ENCODE measurements around the gene ELL2. TPM values are rescaled to one million over a fixed set of nuclear protein-coding genes. Genes with fewer than 3 reads are reported as not detected.

ELL2 gene
- polyA plus RNA-seq, 3 donors, result 3.1 to 8.1 (median 5.8) TPM

GRCh38 chr5:95838556-95838955 lies 123.1 kb downstream of the ELL2 start:
- H3K9ac ChIP-seq (ENCODE audit: insufficient read depth, low read length, poor library complexity, severe bottlenecking), result no peak overlapping the region
- Mint-ChIP-seq H3K4me1 (peaks cover 84% of the 10 kb centered on the region), H3K36me3 (no peaks in the 10 kb centered on the region), H3K9me3 (peaks cover 0 to 3% (median 0%) of the 10 kb centered on the region in 7 donors), H3K27me3 (ENCODE audit: low read depth in 3 of 3) (peaks cover 0 to 2% (median 2%) of the 10 kb centered on the region in 3 donors), H3K4me3 (no peak overlapping the region), H3K27ac (peak overlapping the region in 2 of 7 donors; percentile 5 to 37)
- no CpG with 5 or more reads among the region's 1 CpG for WGBS (ENCODE audit: insufficient coverage)
- H3K27ac ChIP-seq (ENCODE audit: low read depth in 1 of 2, low read length in 2 of 2), result peak overlapping the region in 1 of 2 donors; percentile 34
- peaks cover 80 to 81% of the 10 kb centered on the region in 2 donors for H3K4me1 ChIP-seq (ENCODE audit: control insufficient read depth in 1 of 2, insufficient read depth in 2 of 2, low read length in 2 of 2)
- TF ChIP-seq, protein P1, sequence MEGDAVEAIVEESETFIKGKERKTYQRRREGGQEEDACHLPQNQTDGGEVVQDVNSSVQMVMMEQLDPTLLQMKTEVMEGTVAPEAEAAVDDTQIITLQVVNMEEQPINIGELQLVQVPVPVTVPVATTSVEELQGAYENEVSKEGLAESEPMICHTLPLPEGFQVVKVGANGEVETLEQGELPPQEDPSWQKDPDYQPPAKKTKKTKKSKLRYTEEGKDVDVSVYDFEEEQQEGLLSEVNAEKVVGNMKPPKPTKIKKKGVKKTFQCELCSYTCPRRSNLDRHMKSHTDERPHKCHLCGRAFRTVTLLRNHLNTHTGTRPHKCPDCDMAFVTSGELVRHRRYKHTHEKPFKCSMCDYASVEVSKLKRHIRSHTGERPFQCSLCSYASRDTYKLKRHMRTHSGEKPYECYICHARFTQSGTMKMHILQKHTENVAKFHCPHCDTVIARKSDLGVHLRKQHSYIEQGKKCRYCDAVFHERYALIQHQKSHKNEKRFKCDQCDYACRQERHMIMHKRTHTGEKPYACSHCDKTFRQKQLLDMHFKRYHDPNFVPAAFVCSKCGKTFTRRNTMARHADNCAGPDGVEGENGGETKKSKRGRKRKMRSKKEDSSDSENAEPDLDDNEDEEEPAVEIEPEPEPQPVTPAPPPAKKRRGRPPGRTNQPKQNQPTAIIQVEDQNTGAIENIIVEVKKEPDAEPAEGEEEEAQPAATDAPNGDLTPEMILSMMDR (IDR thresholded peaks at IDR 0.05), result no peak
- no peaks in the 10 kb centered on the region for H3K27me3 ChIP-seq (ENCODE audit: control insufficient read depth in 2 of 2, insufficient read depth in 2 of 2, low read length in 2 of 2)
- peaks cover 8% of the 10 kb centered on the region for H3K79me2 ChIP-seq (ENCODE audit: insufficient read depth, low read length)
- H3K4me2 ChIP-seq (replicated peaks; ENCODE audit: extremely low read depth, low read length, poor library complexity, severe bottlenecking), result no peak overlapping the region
- H2AFZ ChIP-seq (ENCODE audit: insufficient read depth, low read depth, low read length, poor library complexity, severe bottlenecking), result no peak overlapping the region
- peak overlapping the region in 1 of 3 experiments; percentile 7 for H3K4me3 ChIP-seq (replicated peaks in 1 of 3; ENCODE audit: low read depth in 2 of 3, low read length in 3 of 3)
- H3K36me3 ChIP-seq (replicated peaks in 1 of 2; ENCODE audit: control insufficient read depth in 1 of 2, insufficient read depth in 2 of 2, low read length in 2 of 2), result no peaks in the 10 kb centered on the region
- no peak for DNase-seq
- no peaks in the 10 kb centered on the region for H3K9me3 ChIP-seq (replicated peaks in 1 of 2; ENCODE audit: control insufficient read depth in 1 of 2, insufficient read depth in 1 of 2, low read length in 2 of 2)
- intact Hi-C loops (cut with micrococcal nuclease), result no loop called here
- no peaks in the 10 kb centered on the region for H4K20me1 ChIP-seq (ENCODE audit: insufficient read depth, low read length)

DNA sequence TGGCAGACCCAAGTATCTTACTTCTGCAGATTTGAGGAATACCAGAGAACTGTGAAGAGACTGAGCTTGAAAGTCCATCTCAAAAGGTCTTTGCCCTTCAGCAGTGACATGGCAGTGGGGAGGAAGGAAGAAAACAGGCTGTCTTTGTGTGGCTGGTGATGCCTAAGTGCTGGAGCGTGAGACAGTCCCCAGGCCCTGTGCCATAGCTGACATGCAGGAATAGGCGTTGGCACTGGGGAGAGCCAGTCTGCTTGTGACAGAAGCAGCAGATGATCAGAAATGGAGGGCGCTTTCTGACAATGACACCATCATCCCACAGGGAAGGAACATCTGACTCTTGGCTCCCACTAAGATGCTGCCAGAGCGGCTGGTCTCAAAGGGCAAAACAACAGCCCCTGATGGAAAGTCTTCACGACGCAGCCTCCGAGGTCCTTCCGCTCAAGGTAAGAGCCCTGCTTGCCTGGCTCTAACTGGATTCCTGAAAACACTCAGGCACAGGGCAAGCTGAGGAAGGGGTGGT lies 123.6 kb downstream of the ELL2 start:
- Mint-ChIP-seq H3K27me3 (ENCODE audit: low read depth in 3 of 3) (peaks cover 0 to 2% (median 2%) of the 10 kb centered on the region in 3 donors), H3K4me3 (no peak overlapping the region), H3K36me3 (no peaks in the 10 kb centered on the region), H3K9me3 (no peaks in the 10 kb centered on the region), H3K27ac (peak overlapping the region in 4 of 7 donors; percentile 4 to 32 (median 12)), H3K4me1 (peaks cover 84% of the 10 kb centered on the region)
- H3K27me3 ChIP-seq (ENCODE audit: control insufficient read depth in 2 of 2, insufficient read depth in 2 of 2, low read length in 2 of 2), result no peaks in the 10 kb centered on the region
- no peaks in the 10 kb centered on the region for H3K9me3 ChIP-seq (replicated peaks in 1 of 2; ENCODE audit: control insufficient read depth in 1 of 2, insufficient read depth in 1 of 2, low read length in 2 of 2)
- no peak overlapping the region for H3K4me3 ChIP-seq (replicated peaks in 1 of 3; ENCODE audit: low read depth in 2 of 3, low read length in 3 of 3)
- TF ChIP-seq, protein P1 (IDR thresholded peaks at IDR 0.05), result no peak
- H3K9ac ChIP-seq (ENCODE audit: insufficient read depth, low read length, poor library complexity, severe bottlenecking), result no peak overlapping the region
- DNase-seq, result no peak
- H3K4me1 ChIP-seq (ENCODE audit: control insufficient read depth in 1 of 2, insufficient read depth in 2 of 2, low read length in 2 of 2), result peaks cover 80 to 81% of the 10 kb centered on the region in 2 donors
- H3K79me2 ChIP-seq (ENCODE audit: insufficient read depth, low read length), result peaks cover 8% of the 10 kb centered on the region
- H3K36me3 ChIP-seq (replicated peaks in 1 of 2; ENCODE audit: control insufficient read depth in 1 of 2, insufficient read depth in 2 of 2, low read length in 2 of 2), result no peaks in the 10 kb centered on the region
- intact Hi-C loops (cut with micrococcal nuclease), result no loop called here
- 100% methylated on average over 3 of the region's 8 CpGs for WGBS (ENCODE audit: insufficient coverage)
- no peak overlapping the region for H2AFZ ChIP-seq (ENCODE audit: insufficient read depth, low read depth, low read length, poor library complexity, severe bottlenecking)
- H4K20me1 ChIP-seq (ENCODE audit: insufficient read depth, low read length), result no peaks in the 10 kb centered on the region
- no peak overlapping the region for H3K27ac ChIP-seq (ENCODE audit: low read depth in 1 of 2, low read length in 2 of 2)
- H3K4me2 ChIP-seq (replicated peaks; ENCODE audit: extremely low read depth, low read length, poor library complexity, severe bottlenecking), result no peak overlapping the region
